ENCODE data around the gene ADAD2. TPM values are rescaled to one million over a fixed set of nuclear protein-coding genes. Genes with fewer than 3 reads are reported as not detected.

ADAD2 gene
- total and polyA plus RNA-seq, 2 of the 4 experiments (the other 2 are of a cell fraction) = not detected

DNA sequence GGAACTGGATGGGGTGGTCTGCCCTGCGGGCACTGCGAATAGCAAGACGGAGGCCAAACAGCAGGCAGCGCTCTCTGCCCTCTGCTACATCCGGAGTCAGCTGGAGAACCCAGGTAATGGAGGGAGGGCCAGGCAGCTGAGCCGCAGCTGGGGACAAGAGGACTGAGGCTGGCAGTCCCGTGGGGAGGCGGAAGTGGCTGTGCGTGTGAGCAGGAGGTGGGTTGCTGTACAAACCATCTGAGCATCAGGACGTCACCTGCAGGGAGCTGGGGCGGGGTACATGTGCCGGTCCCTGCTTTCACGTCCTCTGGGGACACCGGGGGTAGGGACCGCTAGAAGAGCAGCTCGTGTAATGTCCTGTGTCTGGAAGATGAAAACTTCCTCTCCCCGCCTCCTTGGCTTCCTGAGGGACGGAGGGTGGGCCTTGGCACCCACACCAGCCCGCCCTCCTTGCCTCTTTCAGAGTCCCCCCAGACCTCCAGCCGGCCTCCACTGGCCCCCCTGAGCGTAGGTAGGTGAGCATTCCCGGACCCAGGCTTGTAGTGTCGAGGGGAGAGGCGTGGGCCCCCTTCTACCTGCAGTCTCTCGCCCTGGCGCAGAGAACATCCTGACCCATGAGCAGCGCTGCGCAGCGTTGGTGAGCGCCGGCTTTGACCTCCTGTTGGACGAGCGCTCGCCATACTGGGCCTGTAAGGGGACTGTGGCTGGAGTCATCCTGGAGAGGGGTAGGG, 3.7 kb downstream of the ADAD2 start:
- H3K4me2 ChIP-seq (ENCODE audit: low read depth, low read length) = no peak overlapping the region
- H2AK9ac ChIP-seq (replicated peaks; ENCODE audit: low read depth, low read length, poor library complexity) = no peak overlapping the region
- POLR2A ChIA-PET (ENCODE audit: unreplicated experiment) = no interaction called here
- H3K36me3 ChIP-seq (ENCODE audit: control insufficient read depth, insufficient read depth, low read length) = no peaks in the 10 kb centered on the region
- intact Hi-C loops (cut with micrococcal nuclease) = no loop called here
- H4K8ac ChIP-seq (ENCODE audit: low read depth in 2 of 2, low read length in 2 of 2) = no peak overlapping the region
- peaks cover 2% of the 10 kb centered on the region; the same call in 1 of the 2 replicates for H3K4me1 ChIP-seq (ENCODE audit: control insufficient read depth, insufficient read depth, low read length)
- no peak overlapping the region for H3K27ac ChIP-seq (ENCODE audit: insufficient read depth, low read length)
- H3K9ac ChIP-seq (ENCODE audit: low read depth, low read length) = no peak overlapping the region
- ATAC-seq (ENCODE audit: low read depth) (no peak), DNase-seq (no peak)
- no peaks in the 10 kb centered on the region for H3K9me3 ChIP-seq (ENCODE audit: control insufficient read depth, insufficient read depth, low read length)
- no peak overlapping the region for H3K4ac ChIP-seq (ENCODE audit: low read depth, low read length)
- no peak overlapping the region for H3K23ac ChIP-seq (ENCODE audit: low read depth, low read length)
- in situ Hi-C loops (cut with MboI; ENCODE audit: low sequenced_read_pairs) = no loop called here
- no peak overlapping the region for H2BK5ac ChIP-seq (ENCODE audit: low read depth, low read length, poor library complexity, severe bottlenecking)
- H3K18ac ChIP-seq (ENCODE audit: low read depth, low read length) = no peak overlapping the region
- CTCF ChIA-PET = interaction anchor here (0.7 to 0.8 kb wide), 2 partner anchors 8 to 151 kb away, joined by 3 read pairs; partner anchors contain the start of gene TAF1C
- H3K4me3 ChIP-seq (ENCODE audit: insufficient read depth, low read depth, low read length) = no peak overlapping the region
- WGBS, 2 experiments (ENCODE audit: extremely low coverage in 2 of 2, insufficient read length in 1 of 2) = 90% methylated on average over 2 of the region's 34 CpGs; no CpG with 5 or more reads in 1 of the 2 experiments
- TF ChIP-seq NFE2L2 (IDR thresholded peaks at IDR 0.05; ENCODE audit: low read depth, low read length) = no peak
- TF ChIP-seq CHD1 (IDR thresholded peaks at IDR 0.05; ENCODE audit: low read depth, low read length) = no peak
- no peak for TF ChIP-seq MAZ (IDR thresholded peaks at IDR 0.05; ENCODE audit: borderline replicate concordance, low read depth, low read length)
- TF ChIP-seq, protein P1, sequence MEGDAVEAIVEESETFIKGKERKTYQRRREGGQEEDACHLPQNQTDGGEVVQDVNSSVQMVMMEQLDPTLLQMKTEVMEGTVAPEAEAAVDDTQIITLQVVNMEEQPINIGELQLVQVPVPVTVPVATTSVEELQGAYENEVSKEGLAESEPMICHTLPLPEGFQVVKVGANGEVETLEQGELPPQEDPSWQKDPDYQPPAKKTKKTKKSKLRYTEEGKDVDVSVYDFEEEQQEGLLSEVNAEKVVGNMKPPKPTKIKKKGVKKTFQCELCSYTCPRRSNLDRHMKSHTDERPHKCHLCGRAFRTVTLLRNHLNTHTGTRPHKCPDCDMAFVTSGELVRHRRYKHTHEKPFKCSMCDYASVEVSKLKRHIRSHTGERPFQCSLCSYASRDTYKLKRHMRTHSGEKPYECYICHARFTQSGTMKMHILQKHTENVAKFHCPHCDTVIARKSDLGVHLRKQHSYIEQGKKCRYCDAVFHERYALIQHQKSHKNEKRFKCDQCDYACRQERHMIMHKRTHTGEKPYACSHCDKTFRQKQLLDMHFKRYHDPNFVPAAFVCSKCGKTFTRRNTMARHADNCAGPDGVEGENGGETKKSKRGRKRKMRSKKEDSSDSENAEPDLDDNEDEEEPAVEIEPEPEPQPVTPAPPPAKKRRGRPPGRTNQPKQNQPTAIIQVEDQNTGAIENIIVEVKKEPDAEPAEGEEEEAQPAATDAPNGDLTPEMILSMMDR (conservative IDR thresholded peaks at IDR 0.05; ENCODE audit: low read depth, low read length) = no peak
- TF ChIP-seq RAD21 (IDR thresholded peaks at IDR 0.05; ENCODE audit: low read length) = no peak
- TF ChIP-seq, protein P2, sequence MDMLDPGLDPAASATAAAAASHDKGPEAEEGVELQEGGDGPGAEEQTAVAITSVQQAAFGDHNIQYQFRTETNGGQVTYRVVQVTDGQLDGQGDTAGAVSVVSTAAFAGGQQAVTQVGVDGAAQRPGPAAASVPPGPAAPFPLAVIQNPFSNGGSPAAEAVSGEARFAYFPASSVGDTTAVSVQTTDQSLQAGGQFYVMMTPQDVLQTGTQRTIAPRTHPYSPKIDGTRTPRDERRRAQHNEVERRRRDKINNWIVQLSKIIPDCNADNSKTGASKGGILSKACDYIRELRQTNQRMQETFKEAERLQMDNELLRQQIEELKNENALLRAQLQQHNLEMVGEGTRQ (IDR thresholded peaks at IDR 0.05; ENCODE audit: low read depth, low read length) = no peak
- TF ChIP-seq POLR2A (IDR thresholded peaks at IDR 0.05; ENCODE audit: low read depth, low read length) = no peak
- H2AK5ac ChIP-seq (ENCODE audit: low read depth, low read length) = no peak overlapping the region
- no TSS peak for BruUV-seq (replicated peaks)
- no peak overlapping the region for H2BK120ac ChIP-seq (ENCODE audit: low read depth, low read length)
- no peak overlapping the region for H3K56ac ChIP-seq (ENCODE audit: extremely low read depth, insufficient read depth, low read length)
- peak overlapping the region; percentile 51 for H2AFZ ChIP-seq (replicated peaks; ENCODE audit: low read length, poor library complexity)
- no peaks in the 10 kb centered on the region; the same call in 1 of the 2 replicates for H4K20me1 ChIP-seq (ENCODE audit: insufficient read depth, low read length)
- peaks cover 26% of the 10 kb centered on the region for H3K27me3 ChIP-seq (ENCODE audit: control insufficient read depth, insufficient read depth, low read length)
- H3K14ac ChIP-seq (replicated peaks; ENCODE audit: low read depth, low read length) = no peak overlapping the region
- dilution Hi-C loops (cut with HindIII; ENCODE audit: low sequenced_read_pairs, unreplicated experiment) = no loop called here
- no peak overlapping the region for H4K91ac ChIP-seq (ENCODE audit: insufficient read depth, low read depth, low read length)
- H3K79me1 ChIP-seq (ENCODE audit: low read depth in 1 of 2, low read length in 2 of 2) = no peaks in the 10 kb centered on the region
- H3K9me1 ChIP-seq (ENCODE audit: insufficient read depth, low read length) = no peaks in the 10 kb centered on the region
- H2BK20ac ChIP-seq (ENCODE audit: low read depth, low read length) = no peak overlapping the region
- no peak overlapping the region for H2BK15ac ChIP-seq (ENCODE audit: low read depth, low read length)
- H4K5ac ChIP-seq (ENCODE audit: low read depth, low read length) = no peak overlapping the region

Data from IMR-90 (cell line).